ENCODE data around the gene SYNJ2.

GRCh38 chr6:158038291-158039177 is 56.9 kb downstream of the SYNJ2 start:
- TF ChIP-seq CTCF (IDR thresholded peaks at IDR 0.05; ENCODE audit: low read depth, low read length) (no peak), POLR2A (IDR thresholded peaks at IDR 0.05; ENCODE audit: extremely low read depth, insufficient read length) (no peak), MYC (IDR thresholded peaks at IDR 0.05; ENCODE audit: low read depth, low read length) (no peak)

All from NB4 (cell line).